WTC11 (cell line): ENCODE results near the gene FRAT1. TPM values are rescaled to one million over a fixed set of nuclear protein-coding genes. Genes with fewer than 3 reads are reported as not detected.

ENCODE experiments used
- ATAC-seq: fragments of 200-7000 bp; cut with Tn5 transposase; 2 replicates; pipeline ENCODE4 v1.10.0; 2021; ENCODE audit warnings: mild to moderate bottlenecking, moderate library complexity
- CTCF ChIA-PET: fragments of 300-600 bp; sonication (Branson Sonifier 250); formaldehyde crosslinking; loops from one replicate; lab custom pipeline; 2021; ENCODE audit warnings: antibody characterized with exemption; lab: Charles Lee
- POLR2A ChIA-PET: fragments of 350-600 bp; sonication (Branson Sonifier 250); formaldehyde crosslinking; loops from one replicate; lab custom pipeline; 2021; ENCODE audit warnings: antibody characterized with exemption; lab: Charles Lee
- DNase-seq: peaks from one replicate; pipeline ENCODE4 v3.0.0; 2021; ENCODE audit warnings: low spot score
- H3K27ac Mint-ChIP-seq: 2 replicates; pipeline ENCODE4 v1.8.0; 2021; ENCODE audit warnings: mixed read lengths
- H3K27me3 Mint-ChIP-seq: 2 replicates; pipeline ENCODE4 v1.8.0; 2021; ENCODE audit warnings: low read depth, mild to moderate bottlenecking, moderate library complexity, mixed read lengths
- H3K36me3 Mint-ChIP-seq: 2 replicates; pipeline ENCODE4 v1.8.0; 2021; ENCODE audit warnings: mixed read lengths
- H3K4me1 Mint-ChIP-seq: 2 replicates; pipeline ENCODE4 v1.8.0; 2022; ENCODE audit warnings: mixed read lengths
- H3K4me3 Mint-ChIP-seq: 2 replicates; pipeline ENCODE4 v1.8.0; 2021; ENCODE audit warnings: mild to moderate bottlenecking, moderate library complexity, mixed read lengths
- H3K9me3 Mint-ChIP-seq: 2 replicates; pipeline ENCODE4 v1.8.0; 2021; ENCODE audit warnings: mixed read lengths
- AR ChIP-seq: fragments of 250-450 bp; sonication (Bioruptor Pico); IDR thresholded peaks from 2 replicates; pipeline ENCODE4 v1.9.0; 2021; ENCODE audit warnings: mild to moderate bottlenecking
- EMX1 ChIP-seq: fragments of 250-450 bp; sonication (Bioruptor Pico); IDR thresholded peaks from 2 replicates; pipeline ENCODE4 v1.8.0; 2021; ENCODE audit warnings: mild to moderate bottlenecking
- ETV6 ChIP-seq: sonication (generic); formaldehyde crosslinking; IDR thresholded peaks from 2 replicates; pipeline ENCODE4 v1.8.1; 2022; ENCODE audit warnings: mild to moderate bottlenecking, missing genetic modification reagents
- FOXP4 ChIP-seq: sonication (generic); formaldehyde crosslinking; IDR thresholded peaks from 2 replicates; pipeline ENCODE4 v1.8.0; 2022; ENCODE audit warnings: mild to moderate bottlenecking, missing genetic modification reagents
- SMAD3 ChIP-seq: sonication (generic); formaldehyde crosslinking; IDR thresholded peaks from 2 replicates; pipeline ENCODE4 v1.8.0; 2022; ENCODE audit warnings: missing genetic modification reagents, mild to moderate bottlenecking, borderline replicate concordance
- ZNF263 ChIP-seq: sonication (generic); formaldehyde crosslinking; IDR thresholded peaks from 2 replicates; pipeline ENCODE4 v1.8.1; 2022; ENCODE audit warnings: low read depth, mild to moderate bottlenecking, moderate library complexity, missing genetic modification reagents
- ZNF281 ChIP-seq: sonication (generic); formaldehyde crosslinking; IDR thresholded peaks from 2 replicates; pipeline ENCODE4 v1.8.0; 2023; ENCODE audit warnings: mild to moderate bottlenecking, missing genetic modification reagents
- ZNF423 ChIP-seq: fragments of 250-450 bp; sonication (Bioruptor Pico); IDR thresholded peaks from 2 replicates; pipeline ENCODE4 v2.1.2; 2022; ENCODE audit warnings: mild to moderate bottlenecking, moderate library complexity
- ZNF425 ChIP-seq: fragments of 250-450 bp; sonication (Bioruptor Pico); conservative IDR thresholded peaks from 2 replicates; pipeline ENCODE4 v1.9.0; 2021; ENCODE audit warnings: mild to moderate bottlenecking
- total RNA-seq: library from RNA; stranded (reverse); gene quantifications from 3 replicates; pipeline ENCODE4 v1.2.3, GENCODE V29; 2021
- TF ChIP-seq, protein P1 (sequence below): fragments of 200-600 bp; IDR thresholded peaks from 2 replicates; pipeline ENCODE4 v1.8.0; 2022; ENCODE audit warnings: antibody characterized with exemption
- TF ChIP-seq, protein P2 (sequence below): fragments of 250-450 bp; sonication (Bioruptor Pico); IDR thresholded peaks from 2 replicates; pipeline ENCODE4 v1.9.0; 2021; ENCODE audit warnings: mild to moderate bottlenecking, borderline replicate concordance
- TF ChIP-seq, protein P3 (sequence below): sonication (generic); formaldehyde crosslinking; IDR thresholded peaks from 2 replicates; pipeline ENCODE4 v1.8.1; 2023; ENCODE audit warnings: mild to moderate bottlenecking, missing genetic modification reagents, moderate library complexity

The FRAT1 gene
- total RNA-seq, 1 experiment from 2014 or later = 8.2 TPM

- no peak for ATAC-seq
Observed at GRCh38 chr10:97360705-97361536, 41.9 kb downstream of the FRAT1 start.

More at GRCh38 chr10:97360705-97361536, 41.9 kb downstream of the FRAT1 start:
- POLR2A ChIA-PET = interaction anchor here (0.7 kb wide), 1 partner anchor 34 kb away, joined by 4 read pairs; no protein-coding TSS in a partner anchor
- TF ChIP-seq ZNF263 (CRISPR knock-in tag) = no peak
- TF ChIP-seq AR (CRISPR knock-in tag) = no peak
- TF ChIP-seq ETV6 = no peak
- no peak for TF ChIP-seq FOXP4 (CRISPR knock-in tag)
- TF ChIP-seq, protein P1, sequence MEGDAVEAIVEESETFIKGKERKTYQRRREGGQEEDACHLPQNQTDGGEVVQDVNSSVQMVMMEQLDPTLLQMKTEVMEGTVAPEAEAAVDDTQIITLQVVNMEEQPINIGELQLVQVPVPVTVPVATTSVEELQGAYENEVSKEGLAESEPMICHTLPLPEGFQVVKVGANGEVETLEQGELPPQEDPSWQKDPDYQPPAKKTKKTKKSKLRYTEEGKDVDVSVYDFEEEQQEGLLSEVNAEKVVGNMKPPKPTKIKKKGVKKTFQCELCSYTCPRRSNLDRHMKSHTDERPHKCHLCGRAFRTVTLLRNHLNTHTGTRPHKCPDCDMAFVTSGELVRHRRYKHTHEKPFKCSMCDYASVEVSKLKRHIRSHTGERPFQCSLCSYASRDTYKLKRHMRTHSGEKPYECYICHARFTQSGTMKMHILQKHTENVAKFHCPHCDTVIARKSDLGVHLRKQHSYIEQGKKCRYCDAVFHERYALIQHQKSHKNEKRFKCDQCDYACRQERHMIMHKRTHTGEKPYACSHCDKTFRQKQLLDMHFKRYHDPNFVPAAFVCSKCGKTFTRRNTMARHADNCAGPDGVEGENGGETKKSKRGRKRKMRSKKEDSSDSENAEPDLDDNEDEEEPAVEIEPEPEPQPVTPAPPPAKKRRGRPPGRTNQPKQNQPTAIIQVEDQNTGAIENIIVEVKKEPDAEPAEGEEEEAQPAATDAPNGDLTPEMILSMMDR = no peak
- TF ChIP-seq SMAD3 = no peak
- TF ChIP-seq, protein P2, sequence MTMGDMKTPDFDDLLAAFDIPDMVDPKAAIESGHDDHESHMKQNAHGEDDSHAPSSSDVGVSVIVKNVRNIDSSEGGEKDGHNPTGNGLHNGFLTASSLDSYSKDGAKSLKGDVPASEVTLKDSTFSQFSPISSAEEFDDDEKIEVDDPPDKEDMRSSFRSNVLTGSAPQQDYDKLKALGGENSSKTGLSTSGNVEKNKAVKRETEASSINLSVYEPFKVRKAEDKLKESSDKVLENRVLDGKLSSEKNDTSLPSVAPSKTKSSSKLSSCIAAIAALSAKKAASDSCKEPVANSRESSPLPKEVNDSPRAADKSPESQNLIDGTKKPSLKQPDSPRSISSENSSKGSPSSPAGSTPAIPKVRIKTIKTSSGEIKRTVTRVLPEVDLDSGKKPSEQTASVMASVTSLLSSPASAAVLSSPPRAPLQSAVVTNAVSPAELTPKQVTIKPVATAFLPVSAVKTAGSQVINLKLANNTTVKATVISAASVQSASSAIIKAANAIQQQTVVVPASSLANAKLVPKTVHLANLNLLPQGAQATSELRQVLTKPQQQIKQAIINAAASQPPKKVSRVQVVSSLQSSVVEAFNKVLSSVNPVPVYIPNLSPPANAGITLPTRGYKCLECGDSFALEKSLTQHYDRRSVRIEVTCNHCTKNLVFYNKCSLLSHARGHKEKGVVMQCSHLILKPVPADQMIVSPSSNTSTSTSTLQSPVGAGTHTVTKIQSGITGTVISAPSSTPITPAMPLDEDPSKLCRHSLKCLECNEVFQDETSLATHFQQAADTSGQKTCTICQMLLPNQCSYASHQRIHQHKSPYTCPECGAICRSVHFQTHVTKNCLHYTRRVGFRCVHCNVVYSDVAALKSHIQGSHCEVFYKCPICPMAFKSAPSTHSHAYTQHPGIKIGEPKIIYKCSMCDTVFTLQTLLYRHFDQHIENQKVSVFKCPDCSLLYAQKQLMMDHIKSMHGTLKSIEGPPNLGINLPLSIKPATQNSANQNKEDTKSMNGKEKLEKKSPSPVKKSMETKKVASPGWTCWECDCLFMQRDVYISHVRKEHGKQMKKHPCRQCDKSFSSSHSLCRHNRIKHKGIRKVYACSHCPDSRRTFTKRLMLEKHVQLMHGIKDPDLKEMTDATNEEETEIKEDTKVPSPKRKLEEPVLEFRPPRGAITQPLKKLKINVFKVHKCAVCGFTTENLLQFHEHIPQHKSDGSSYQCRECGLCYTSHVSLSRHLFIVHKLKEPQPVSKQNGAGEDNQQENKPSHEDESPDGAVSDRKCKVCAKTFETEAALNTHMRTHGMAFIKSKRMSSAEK (CRISPR knock-in tag) = no peak
- TF ChIP-seq ZNF281 (CRISPR knock-in tag) = no peak
- TF ChIP-seq ZNF423 (CRISPR knock-in tag) = no peak
- TF ChIP-seq, protein P3, sequence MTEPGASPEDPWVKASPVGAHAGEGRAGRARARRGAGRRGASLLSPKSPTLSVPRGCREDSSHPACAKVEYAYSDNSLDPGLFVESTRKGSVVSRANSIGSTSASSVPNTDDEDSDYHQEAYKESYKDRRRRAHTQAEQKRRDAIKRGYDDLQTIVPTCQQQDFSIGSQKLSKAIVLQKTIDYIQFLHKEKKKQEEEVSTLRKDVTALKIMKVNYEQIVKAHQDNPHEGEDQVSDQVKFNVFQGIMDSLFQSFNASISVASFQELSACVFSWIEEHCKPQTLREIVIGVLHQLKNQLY = no peak
- no peak for TF ChIP-seq ZNF425 (CRISPR knock-in tag)
- TF ChIP-seq EMX1 (CRISPR knock-in tag) = no peak
- Mint-ChIP-seq H3K27me3 (no peaks in the 10 kb centered on the region), H3K4me3 (no peak overlapping the region), H3K4me1 (peaks cover 2% of the 10 kb centered on the region), H3K9me3 (no peaks in the 10 kb centered on the region), H3K36me3 (peaks cover 54% of the 10 kb centered on the region), H3K27ac (peak overlapping the region; percentile 67; the same call in 1 of the 2 replicates)
- DNase-seq = no peak
- CTCF ChIA-PET = interaction anchor here (1.7 kb wide), 1 partner anchor 83 kb away, joined by 3 read pairs; no protein-coding TSS in a partner anchor
